OCI-LY3 (cell line): Measurements from ENCODE around the gene INTS6.

ENCODE experiments used
- H2AFZ ChIP-seq: fragments of 200-600, 300-600 bp; shearing (Covaris generic); 2 replicates; pipeline ENCODE4 v1.6.0; 2014; ENCODE audit warnings: antibody characterized with exemption, low read depth, low read length
- H3K27ac ChIP-seq: fragments of 200-600, 300-600 bp; sonication (generic); 2 replicates; pipeline ENCODE4 v1.5.1; 2014; ENCODE audit warnings: mild to moderate bottlenecking, low read length, moderate library complexity, mixed read lengths
- H3K27me3 ChIP-seq: fragments of 200-600, 300-600 bp; sonication (generic); 2 replicates; pipeline ENCODE4 v1.6.1; 2014; ENCODE audit warnings: low read depth, low read length, mixed read lengths
- H3K36me3 ChIP-seq: fragments of 200-600, 300-600 bp; sonication (generic); replicated peaks from 2 replicates; pipeline ENCODE3; 2014; ENCODE audit warnings: low read depth, low read length, mixed read lengths
- H3K4me1 ChIP-seq: fragments of 300-600, 200-600 bp; sonication (generic); 2 replicates; pipeline ENCODE4 v1.6.1; 2014; ENCODE audit warnings: low read length, mixed read lengths
- H3K4me2 ChIP-seq: fragments of 200-600, 300-600 bp; sonication (generic); 2 replicates; pipeline ENCODE4 v1.6.1; 2014; ENCODE audit warnings: low read length, mixed read lengths
- H3K4me3 ChIP-seq: fragments of 300-600, 200-600 bp; sonication (generic); 2 replicates; pipeline ENCODE4 v1.5.1; 2014; ENCODE audit warnings: antibody characterized with exemption, mild to moderate bottlenecking, low read length, moderate library complexity
- H3K79me2 ChIP-seq: fragments of 300-600, 200-600 bp; shearing (Covaris generic); 2 replicates; pipeline ENCODE4 v1.6.1; 2014; ENCODE audit warnings: mild to moderate bottlenecking, low read length, mixed read lengths
- H3K9ac ChIP-seq: fragments of 300-600, 200-600 bp; shearing (Covaris generic); 2 replicates; pipeline ENCODE4 v1.6.0; 2014; ENCODE audit warnings: mild to moderate bottlenecking, low read length, moderate library complexity
- H3K9me3 ChIP-seq: fragments of 200-600, 300-600 bp; shearing (Covaris generic); 2 replicates; pipeline ENCODE4 v1.6.1; 2014; ENCODE audit warnings: low read length, mixed read lengths; ENCODE audit not compliant: insufficient read depth
- H4K20me1 ChIP-seq: fragments of 200-600, 300-600 bp; sonication (generic); 2 replicates; pipeline ENCODE4 v1.6.1; 2016; ENCODE audit warnings: low read length, mixed read lengths; ENCODE audit not compliant: insufficient read depth
- EZH2phosphoT487 ChIP-seq: fragments of 200-600 bp; shearing (Covaris generic); IDR thresholded peaks from 2 replicates; pipeline ENCODE4 v1.6.1; 2018; ENCODE audit warnings: antibody characterized with exemption, mixed run types, low read depth
- TF ChIP-seq, protein P1 (sequence below): fragments of 200-600, 300-600 bp; sonication (generic); IDR thresholded peaks from 2 replicates; pipeline ENCODE4 v1.5.1; 2014; ENCODE audit warnings: antibody characterized with exemption, low read length, low read depth

The INTS6 gene

DNA sequence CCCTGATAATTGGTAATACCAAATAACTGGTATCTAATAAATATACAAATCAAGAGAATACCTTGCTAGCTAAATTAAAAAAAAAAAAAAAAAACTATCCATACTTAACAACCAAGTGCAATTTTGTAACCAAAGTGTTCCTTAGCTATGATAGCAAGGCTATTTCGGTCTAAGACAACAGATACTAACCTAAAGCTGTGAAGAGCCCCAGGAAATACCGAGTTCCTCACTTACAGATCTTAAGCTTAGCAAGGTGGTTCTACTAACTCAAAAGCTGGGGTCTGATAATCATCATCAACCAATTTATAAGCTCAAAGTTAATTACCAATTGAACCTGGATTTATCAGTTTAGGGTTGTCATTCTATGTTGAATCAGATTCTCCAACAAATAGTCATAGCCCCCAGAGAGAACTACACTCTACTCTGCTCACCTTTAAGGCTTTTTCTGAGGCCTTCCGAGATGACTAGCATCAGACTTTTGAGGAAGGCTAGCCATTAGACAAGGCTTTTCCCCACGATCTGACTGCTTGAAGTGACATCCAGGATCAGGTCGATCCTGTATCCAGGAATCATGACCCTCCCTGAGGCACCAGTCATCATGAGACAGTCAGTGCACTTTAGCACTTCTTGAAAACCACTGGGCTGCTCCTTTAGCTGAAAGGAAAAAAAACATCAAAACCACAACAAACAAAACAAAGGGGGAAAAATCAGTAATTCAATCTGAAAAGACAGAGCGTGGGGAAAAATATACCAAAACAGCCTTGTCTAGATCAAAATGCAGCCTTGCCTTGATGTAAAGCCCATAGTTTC is 31.9 kb downstream of the INTS6 start:
- H3K4me1 ChIP-seq = peaks cover 39% of the 10 kb centered on the region
- no peaks in the 10 kb centered on the region for H3K27me3 ChIP-seq
- H4K20me1 ChIP-seq = peaks cover 70% of the 10 kb centered on the region
- no peak overlapping the region for H3K9ac ChIP-seq
- H3K4me3 ChIP-seq = no peak overlapping the region
- H3K79me2 ChIP-seq = peaks cover 95% of the 10 kb centered on the region
- TF ChIP-seq, protein P1, sequence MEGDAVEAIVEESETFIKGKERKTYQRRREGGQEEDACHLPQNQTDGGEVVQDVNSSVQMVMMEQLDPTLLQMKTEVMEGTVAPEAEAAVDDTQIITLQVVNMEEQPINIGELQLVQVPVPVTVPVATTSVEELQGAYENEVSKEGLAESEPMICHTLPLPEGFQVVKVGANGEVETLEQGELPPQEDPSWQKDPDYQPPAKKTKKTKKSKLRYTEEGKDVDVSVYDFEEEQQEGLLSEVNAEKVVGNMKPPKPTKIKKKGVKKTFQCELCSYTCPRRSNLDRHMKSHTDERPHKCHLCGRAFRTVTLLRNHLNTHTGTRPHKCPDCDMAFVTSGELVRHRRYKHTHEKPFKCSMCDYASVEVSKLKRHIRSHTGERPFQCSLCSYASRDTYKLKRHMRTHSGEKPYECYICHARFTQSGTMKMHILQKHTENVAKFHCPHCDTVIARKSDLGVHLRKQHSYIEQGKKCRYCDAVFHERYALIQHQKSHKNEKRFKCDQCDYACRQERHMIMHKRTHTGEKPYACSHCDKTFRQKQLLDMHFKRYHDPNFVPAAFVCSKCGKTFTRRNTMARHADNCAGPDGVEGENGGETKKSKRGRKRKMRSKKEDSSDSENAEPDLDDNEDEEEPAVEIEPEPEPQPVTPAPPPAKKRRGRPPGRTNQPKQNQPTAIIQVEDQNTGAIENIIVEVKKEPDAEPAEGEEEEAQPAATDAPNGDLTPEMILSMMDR = no peak
- no peak for TF ChIP-seq EZH2phosphoT487
- peaks cover 66% of the 10 kb centered on the region for H3K36me3 ChIP-seq
- H3K4me2 ChIP-seq = no peak overlapping the region
- H3K27ac ChIP-seq = no peak overlapping the region
- H2AFZ ChIP-seq = no peak overlapping the region
- peaks cover 8% of the 10 kb centered on the region; the same call in 1 of the 2 replicates for H3K9me3 ChIP-seq

- no peak overlapping the region for H3K9ac ChIP-seq
- H4K20me1 ChIP-seq = peaks cover 59% of the 10 kb centered on the region
- peaks cover 93% of the 10 kb centered on the region for H3K79me2 ChIP-seq
- H3K27ac ChIP-seq = peak overlapping the region; percentile 22
- H2AFZ ChIP-seq = no peak overlapping the region
- H3K36me3 ChIP-seq = peaks cover 67% of the 10 kb centered on the region
- peak overlapping the region; percentile 37 for H3K4me2 ChIP-seq
- TF ChIP-seq EZH2phosphoT487 = no peak
- TF ChIP-seq, protein P1 = no peak
- peaks cover 12% of the 10 kb centered on the region; the same call in 1 of the 2 replicates for H3K9me3 ChIP-seq
- peak overlapping the region; percentile 4 for H3K4me3 ChIP-seq
- H3K4me1 ChIP-seq = peaks cover 39% of the 10 kb centered on the region
- H3K27me3 ChIP-seq = no peaks in the 10 kb centered on the region
Observed at GRCh38 chr13:51419001-51419636, 33.7 kb downstream of the INTS6 start.

GRCh38 chr13:51417716-51418115 is 35.1 kb downstream of the INTS6 start:
- Histone ChIP-seq H3K4me1 (peaks cover 32% of the 10 kb centered on the region), H3K4me3 (no peak overlapping the region)

More at GRCh38 chr13:51417716-51418115, 35.1 kb downstream of the INTS6 start:
- Histone ChIP-seq H3K4me2 (no peak overlapping the region), H3K27ac (no peak overlapping the region), H3K9ac (no peak overlapping the region), H2AFZ (no peak overlapping the region), H3K36me3 (peaks cover 63% of the 10 kb centered on the region), H3K79me2 (peaks cover 93% of the 10 kb centered on the region), H3K27me3 (no peaks in the 10 kb centered on the region), H3K9me3 (peaks cover 12% of the 10 kb centered on the region; the same call in 1 of the 2 replicates), H4K20me1 (peaks cover 59% of the 10 kb centered on the region)
- no peak for TF ChIP-seq EZH2phosphoT487
- TF ChIP-seq, protein P1 = no peak
